Mesothelial cell of epicardium (in vitro differentiated cells): ENCODE measurements around the gene ATCAY. TPM values are rescaled to one million over a fixed set of nuclear protein-coding genes. Genes with fewer than 3 reads are reported as not detected.

ENCODE experiments used
- DNase-seq, 2 experiments: peaks; one replicate each; pipeline ENCODE4 v3.0.0; 2021; ENCODE audit warnings: low spot score in 2 of 2; ENCODE audit not compliant: unreplicated experiment in 2 of 2
- H3K27ac Mint-ChIP-seq: 2 replicates; pipeline ENCODE4 v1.8.0; 2021; ENCODE audit warnings: mixed read lengths
- H3K27me3 Mint-ChIP-seq: 2 replicates; pipeline ENCODE4 v1.8.0; 2021; ENCODE audit warnings: low read depth, mixed read lengths
- H3K36me3 Mint-ChIP-seq: 2 replicates; pipeline ENCODE4 v1.8.0; 2021; ENCODE audit warnings: mixed read lengths
- H3K4me1 Mint-ChIP-seq: 2 replicates; pipeline ENCODE4 v1.8.0; 2021; ENCODE audit warnings: mixed read lengths
- H3K4me3 Mint-ChIP-seq: 2 replicates; pipeline ENCODE4 v1.8.0; 2021; ENCODE audit warnings: mild to moderate bottlenecking, moderate library complexity, mixed read lengths
- H3K9me3 Mint-ChIP-seq: 2 replicates; pipeline ENCODE4 v1.8.0; 2021; ENCODE audit warnings: mixed read lengths
- microRNA-seq: library from miRNA; unstranded; fragments of <30 nt; microRNA quantifications from one replicate; pipeline ENCODE4 v1.2.0, GENCODE V29; 2021; ENCODE audit warnings: inconsistent platforms, mixed read lengths
- total RNA-seq: library from RNA; stranded (reverse); gene quantifications from 3 replicates; pipeline ENCODE4 v1.2.1, GENCODE V29; 2021
- TF ChIP-seq, protein P1 (sequence below): fragments of 200-600 bp; sonication (generic); IDR thresholded peaks from one replicate; pipeline ENCODE4 v1.5.0; 2021; ENCODE audit warnings: antibody characterized with exemption; ENCODE audit not compliant: unreplicated experiment

Gene ATCAY
- total RNA-seq, 1 donor from 2014 or later, result not detected

DNA sequence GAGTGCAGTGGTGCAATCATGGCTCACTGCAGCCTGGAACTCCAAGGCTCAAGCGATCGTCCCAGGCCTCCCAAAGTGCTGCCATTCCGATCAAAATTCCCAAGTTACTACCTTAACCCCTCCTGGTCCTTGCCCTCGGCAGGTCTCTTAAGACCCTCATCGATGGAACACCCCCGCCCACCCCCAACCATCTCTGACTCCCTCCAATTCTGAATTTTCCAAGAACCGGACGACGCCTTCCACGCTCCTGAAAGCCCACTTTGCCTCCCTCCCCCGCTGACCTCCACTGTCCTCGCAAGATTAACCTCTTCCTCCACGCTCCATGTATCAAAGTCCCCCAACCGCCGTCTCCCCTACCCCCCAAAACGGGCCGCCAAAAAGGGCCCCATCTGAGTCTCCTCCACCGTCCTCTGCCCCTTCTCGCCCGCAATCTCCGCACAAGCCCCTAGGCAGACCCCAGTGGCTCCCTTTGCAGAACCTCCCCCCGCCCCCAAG lies 89.9 kb downstream of the ATCAY start:
- Mint-ChIP-seq H3K27me3 (no peaks in the 10 kb centered on the region), H3K4me3 (peak overlapping the region; percentile 93), H3K36me3 (peaks cover 5% of the 10 kb centered on the region), H3K9me3 (no peaks in the 10 kb centered on the region), H3K4me1 (peaks cover 26% of the 10 kb centered on the region), H3K27ac (peak overlapping the region; percentile 99)
- no peak for DNase-seq
- TF ChIP-seq, protein P1, sequence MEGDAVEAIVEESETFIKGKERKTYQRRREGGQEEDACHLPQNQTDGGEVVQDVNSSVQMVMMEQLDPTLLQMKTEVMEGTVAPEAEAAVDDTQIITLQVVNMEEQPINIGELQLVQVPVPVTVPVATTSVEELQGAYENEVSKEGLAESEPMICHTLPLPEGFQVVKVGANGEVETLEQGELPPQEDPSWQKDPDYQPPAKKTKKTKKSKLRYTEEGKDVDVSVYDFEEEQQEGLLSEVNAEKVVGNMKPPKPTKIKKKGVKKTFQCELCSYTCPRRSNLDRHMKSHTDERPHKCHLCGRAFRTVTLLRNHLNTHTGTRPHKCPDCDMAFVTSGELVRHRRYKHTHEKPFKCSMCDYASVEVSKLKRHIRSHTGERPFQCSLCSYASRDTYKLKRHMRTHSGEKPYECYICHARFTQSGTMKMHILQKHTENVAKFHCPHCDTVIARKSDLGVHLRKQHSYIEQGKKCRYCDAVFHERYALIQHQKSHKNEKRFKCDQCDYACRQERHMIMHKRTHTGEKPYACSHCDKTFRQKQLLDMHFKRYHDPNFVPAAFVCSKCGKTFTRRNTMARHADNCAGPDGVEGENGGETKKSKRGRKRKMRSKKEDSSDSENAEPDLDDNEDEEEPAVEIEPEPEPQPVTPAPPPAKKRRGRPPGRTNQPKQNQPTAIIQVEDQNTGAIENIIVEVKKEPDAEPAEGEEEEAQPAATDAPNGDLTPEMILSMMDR, result no peak

DNA sequence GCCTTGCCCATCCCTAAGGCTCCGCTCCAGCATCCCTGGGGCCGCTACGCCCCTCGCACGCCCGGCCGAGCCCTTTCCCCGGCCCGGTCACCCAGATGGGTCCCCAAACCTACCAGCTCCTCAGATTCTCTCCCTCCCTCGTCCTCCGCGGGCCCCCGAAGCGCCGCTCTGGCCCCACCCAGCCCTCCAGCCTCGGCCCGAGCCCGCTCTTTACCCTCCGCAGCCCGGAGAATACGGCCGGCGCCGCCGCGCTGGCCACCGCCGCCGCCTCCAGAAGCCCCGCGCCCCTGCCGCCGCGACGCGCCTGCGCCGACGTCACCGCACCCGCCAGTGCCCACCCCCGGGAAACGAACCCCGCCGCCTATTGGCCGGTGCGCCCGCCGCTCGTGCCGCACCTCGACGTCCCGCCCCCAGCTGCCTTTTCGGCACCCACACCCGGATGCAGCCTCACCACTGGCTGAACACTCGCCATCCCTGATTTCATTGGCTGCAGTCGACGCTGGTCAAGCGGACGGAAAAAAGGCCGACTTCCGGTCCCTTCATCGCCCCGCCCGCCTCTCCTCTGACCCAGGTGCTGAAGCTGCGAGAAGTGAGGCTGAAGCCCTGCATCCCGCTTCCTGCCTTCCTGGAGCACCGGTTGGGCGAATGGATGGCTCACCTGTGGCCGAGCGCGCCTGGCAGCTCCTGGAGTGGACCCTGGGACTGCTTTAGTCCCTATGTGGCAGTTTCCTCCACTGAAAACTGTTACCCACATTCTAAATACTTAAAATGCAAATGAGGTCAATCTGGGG lies 90.5 kb downstream of the ATCAY start, which contains the start of gene DAPK3:
DAPK3 (minus strand) TSS at position 292 of the 791 bp plus-strand sequence. CDS start 1,364 bp downstream, outside the sequence.
- Mint-ChIP-seq H3K36me3 (peaks cover 9% of the 10 kb centered on the region), H3K4me1 (peaks cover 26% of the 10 kb centered on the region), H3K9me3 (no peaks in the 10 kb centered on the region), H3K4me3 (peak within 1 kb of the TSS; percentile 93), H3K27me3 (no peaks in the 10 kb centered on the region), H3K27ac (peak within 1 kb of the TSS; percentile 99)
- DNase-seq, result peak; percentile 98
- TF ChIP-seq, protein P1, result no peak

DNA sequence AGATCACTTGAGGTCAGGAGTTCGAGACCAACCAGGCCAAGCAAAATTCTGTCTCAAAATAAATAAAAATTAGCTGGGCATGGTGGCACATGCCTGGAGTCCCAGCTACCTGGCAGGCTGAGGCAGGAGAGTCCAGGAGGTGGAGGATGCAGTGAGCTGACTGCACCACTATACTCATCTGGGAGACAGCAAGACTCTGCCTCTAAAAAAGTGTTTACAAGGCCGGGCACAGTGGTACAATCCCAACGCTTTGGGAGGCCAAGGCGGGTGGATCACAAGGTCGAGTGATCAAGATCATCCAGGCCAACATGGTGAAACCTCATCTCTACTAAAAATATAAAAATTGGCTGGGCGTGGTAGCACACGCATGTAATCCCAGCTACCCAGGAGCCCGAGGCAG lies 94.7 kb downstream of the ATCAY start:
- Mint-ChIP-seq H3K27me3 (no peaks in the 10 kb centered on the region), H3K4me1 (peaks cover 3% of the 10 kb centered on the region), H3K4me3 (no peak overlapping the region), H3K36me3 (peaks cover 17% of the 10 kb centered on the region), H3K9me3 (no peaks in the 10 kb centered on the region), H3K27ac (no peak overlapping the region)
- TF ChIP-seq, protein P1, result no peak
- no peak for DNase-seq

DNA sequence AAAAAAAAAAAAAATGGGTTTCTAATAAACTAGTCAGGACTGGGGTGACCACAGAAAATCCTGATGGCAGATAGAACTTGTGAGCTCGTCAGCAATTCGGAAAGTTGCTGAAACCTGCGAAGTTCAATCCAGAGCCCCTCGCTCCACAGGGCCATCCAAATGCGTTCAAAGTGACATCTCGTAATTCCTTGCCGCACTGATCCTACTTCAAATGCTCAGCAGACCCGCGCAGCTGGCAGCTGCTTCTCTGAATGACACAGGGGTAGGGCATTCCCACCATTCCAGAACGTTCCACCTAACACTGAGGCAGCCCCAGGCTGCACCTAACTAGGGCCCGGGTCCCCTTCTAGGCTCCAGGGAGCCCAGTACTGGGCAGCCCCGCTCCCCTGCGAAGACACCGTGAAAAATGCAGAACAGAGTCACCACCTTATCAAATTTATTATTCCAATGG lies 95.2 kb downstream of the ATCAY start:
- TF ChIP-seq, protein P1, result no peak
- Mint-ChIP-seq H3K4me1 (peaks cover 3% of the 10 kb centered on the region), H3K27ac (peak overlapping the region; percentile 66), H3K4me3 (no peak overlapping the region), H3K9me3 (no peaks in the 10 kb centered on the region), H3K36me3 (peaks cover 17% of the 10 kb centered on the region), H3K27me3 (no peaks in the 10 kb centered on the region)
- no peak for DNase-seq

DNA sequence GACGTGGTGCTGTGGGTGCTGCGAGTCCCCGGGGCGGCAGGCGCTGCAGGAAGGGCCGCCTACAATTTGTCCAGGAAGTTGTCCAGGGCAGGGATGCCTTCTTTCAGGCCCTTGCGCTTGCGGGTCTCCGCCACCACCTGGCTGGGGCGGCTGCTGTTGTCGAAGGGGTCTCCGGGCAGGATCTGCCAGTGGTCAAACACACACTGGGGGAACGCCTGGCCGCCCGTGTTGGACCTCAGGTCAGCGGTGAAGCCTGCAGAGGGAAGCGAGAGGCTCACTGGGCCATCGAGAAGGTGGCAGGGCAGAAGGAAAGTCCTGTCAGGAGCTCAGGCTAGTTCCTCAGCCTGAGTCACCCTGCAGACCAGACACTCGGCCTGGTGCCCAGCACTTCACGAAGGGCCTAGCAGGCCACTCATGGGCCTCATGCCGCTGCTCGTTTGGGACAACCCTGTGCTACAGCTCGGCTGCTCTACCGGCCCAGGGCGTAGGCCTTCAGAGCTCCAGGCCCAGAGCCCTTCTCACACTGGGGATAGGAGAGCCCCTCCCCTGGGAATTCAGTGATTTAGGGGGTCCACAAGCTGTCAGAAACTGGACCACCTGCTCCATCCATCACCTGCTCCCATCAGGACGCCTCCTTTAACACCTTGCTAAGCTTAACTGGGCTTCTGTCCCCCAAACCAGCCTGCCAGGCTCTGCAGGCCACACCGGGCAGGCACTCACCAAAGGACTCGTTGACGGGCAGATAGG lies 96.2 kb downstream of the ATCAY start:
- peaks cover 2% of the 10 kb centered on the region for H3K4me1 Mint-ChIP-seq
- DNase-seq, result no peak
- no peaks in the 10 kb centered on the region for H3K9me3 Mint-ChIP-seq
- H3K36me3 Mint-ChIP-seq, result peaks cover 20% of the 10 kb centered on the region
- H3K27me3 Mint-ChIP-seq, result no peaks in the 10 kb centered on the region
- H3K4me3 Mint-ChIP-seq, result no peak overlapping the region
- no peak overlapping the region for H3K27ac Mint-ChIP-seq
- TF ChIP-seq, protein P1, result no peak

Small RNAs within 50 kb of the gene (microRNA-seq; reads per million reads assigned to microRNA genes)
- gene MIR637, result not detected

Other genes with a start within 250 kb of the ATCAY start
- gene PIP5K1C, start 180.2 kb upstream of the ATCAY start, total RNA-seq, result 43.9 to 47.1 TPM (median 45.7 TPM) in 3 replicates
- 20.0 to 21.7 TPM (median 20.1 TPM) in 3 replicates for gene TJP3, start 172.3 kb upstream of the ATCAY start, total RNA-seq
- gene APBA3, start 119.0 kb upstream of the ATCAY start, total RNA-seq, result 22.1 to 25.2 TPM (median 23.5 TPM) in 3 replicates
- 26.8 to 30.2 TPM (median 27.6 TPM) in 3 replicates for gene MRPL54, start 118.0 kb upstream of the ATCAY start, total RNA-seq
- not detected in 3 replicates for gene RAX2, start 108.5 kb upstream of the ATCAY start, total RNA-seq
- 3.7 to 5.0 TPM (median 4.0 TPM) in 3 replicates for gene MATK, start 94.3 kb upstream of the ATCAY start, total RNA-seq
- gene ZFR2, start 11.6 kb upstream of the ATCAY start, total RNA-seq, result 2.6 to 3.6 TPM (median 3.0 TPM) in 3 replicates
- gene NMRK2, start 52.4 kb downstream of the ATCAY start, total RNA-seq, result not detected in 3 replicates
- gene DAPK3, start 90.4 kb downstream of the ATCAY start, total RNA-seq, result 127 to 135 TPM (median 131 TPM) in 3 replicates
- gene EEF2, start 104.8 kb downstream of the ATCAY start, total RNA-seq, result 2,808 to 2,923 TPM (median 2,892 TPM) in 3 replicates
- gene PIAS4, start 127.1 kb downstream of the ATCAY start, total RNA-seq, result 47.9 to 50.1 TPM (median 48.0 TPM) in 3 replicates
- 27.3 to 27.9 TPM (median 27.7 TPM) in 3 replicates for gene ZBTB7A, start 186.2 kb downstream of the ATCAY start, total RNA-seq
- 147 to 161 TPM (median 152 TPM) in 3 replicates for gene MAP2K2, start 243.4 kb downstream of the ATCAY start, total RNA-seq